ENCODE data around the gene ANXA5.
"Not testable (repeated sequence)": the region's sequence is repeated elsewhere in the genome, so short reads cannot be mapped to it uniquely, and the experiment has no call there.

Gene ANXA5

GRCh38 chr4:121696581-121697461 lies at the start of gene ANXA5:
Gene ANXA5, minus strand, starts transcription at chr4:121696980. Its CDS starts 391 bp downstream, at chr4:121696589.
- peak; percentile 44 for DNase-seq (ENCODE audit: low read depth, low spot score)

- DNase-seq (ENCODE audit: low read depth, low spot score): no peak
Observed at GRCh38 chr4:121742794-121743193, 46.0 kb upstream of the ANXA5 start.

- DNase-seq (ENCODE audit: low read depth, low spot score): no peak
Observed at GRCh38 chr4:121741751-121742150, 45.0 kb upstream of the ANXA5 start.

GRCh38 chr4:121740796-121741409 lies 44.1 kb upstream of the ANXA5 start:
- no peak for DNase-seq (ENCODE audit: low read depth, low spot score)

- DNase-seq (ENCODE audit: low read depth, low spot score): no peak
Observed at GRCh38 chr4:121739575-121739974, 42.8 kb upstream of the ANXA5 start.

- no peak for DNase-seq (ENCODE audit: low read depth, low spot score)
Observed at GRCh38 chr4:121738780-121739535, 42.2 kb upstream of the ANXA5 start.

GRCh38 chr4:121737846-121738554 lies 41.2 kb upstream of the ANXA5 start:
- DNase-seq (ENCODE audit: low read depth, low spot score): no peak

GRCh38 chr4:121736735-121737351 lies 40.1 kb upstream of the ANXA5 start:
- DNase-seq (ENCODE audit: low read depth, low spot score): no peak

- no peak for DNase-seq (ENCODE audit: low read depth, low spot score)
Observed at GRCh38 chr4:121734571-121734970, 37.8 kb upstream of the ANXA5 start.

GRCh38 chr4:121733942-121734341 lies 37.2 kb upstream of the ANXA5 start:
- no peak for DNase-seq (ENCODE audit: low read depth, low spot score)

GRCh38 chr4:121729753-121730152 lies 33.0 kb upstream of the ANXA5 start:
- DNase-seq (ENCODE audit: low read depth, low spot score): not testable (repeated sequence)

GRCh38 chr4:121728798-121729226 lies 32.0 kb upstream of the ANXA5 start:
- no peak for DNase-seq (ENCODE audit: low read depth, low spot score)

GRCh38 chr4:121728066-121728465 lies 31.3 kb upstream of the ANXA5 start:
- DNase-seq (ENCODE audit: low read depth, low spot score): no peak

GRCh38 chr4:121726642-121727268 lies 30.0 kb upstream of the ANXA5 start:
- no peak for DNase-seq (ENCODE audit: low read depth, low spot score)

GRCh38 chr4:121724671-121725070 lies 27.9 kb upstream of the ANXA5 start:
- no peak for DNase-seq (ENCODE audit: low read depth, low spot score)

- DNase-seq (ENCODE audit: low read depth, low spot score): no peak
Observed at GRCh38 chr4:121721700-121722099, 24.9 kb upstream of the ANXA5 start.

GRCh38 chr4:121720109-121720508 lies 23.3 kb upstream of the ANXA5 start:
- no peak for DNase-seq (ENCODE audit: low read depth, low spot score)

GRCh38 chr4:121717680-121718237 lies 21.0 kb upstream of the ANXA5 start:
- no peak for DNase-seq (ENCODE audit: low read depth, low spot score)

GRCh38 chr4:121714548-121714947 lies 17.8 kb upstream of the ANXA5 start:
- no peak for DNase-seq (ENCODE audit: low read depth, low spot score)

GRCh38 chr4:121712783-121713182 lies 16.0 kb upstream of the ANXA5 start:
- DNase-seq (ENCODE audit: low read depth, low spot score): no peak

Measured in activated CD4-positive, CD25-positive, alpha-beta regulatory T cell treated with anti-CD3 and anti-CD28 coated beads, Interleukin-2, amount 50 U/mL, for 16 hours (primary cell).